GM21515 (cell line): ENCODE data around the gene LRFN4.

Experiments
- ATAC-seq: cut with Tn5 transposase; IDR thresholded peaks from one replicate; pipeline ENCODE4 v1.9.1; 2021; ENCODE audit not compliant: unreplicated experiment

LRFN4 gene

GRCh38 chr11:66845143-66845875, 11.6 kb upstream of the LRFN4 start:
- ATAC-seq = no peak

GRCh38 chr11:66845876-66846212, 11.0 kb upstream of the LRFN4 start:
- no peak for ATAC-seq

GRCh38 chr11:66846671-66847091, 10.2 kb upstream of the LRFN4 start:
- ATAC-seq = no peak

- no peak for ATAC-seq
Measured at GRCh38 chr11:66847461-66848232, 9.2 kb upstream of the LRFN4 start.

GRCh38 chr11:66848671-66849500, 8.0 kb upstream of the LRFN4 start:
- ATAC-seq = no peak

GRCh38 chr11:66849501-66850234, 7.2 kb upstream of the LRFN4 start:
- ATAC-seq = no peak

- no peak for ATAC-seq
Measured at GRCh38 chr11:66850235-66850587, 6.7 kb upstream of the LRFN4 start.

GRCh38 chr11:66850588-66851238, 6.2 kb upstream of the LRFN4 start:
- no peak for ATAC-seq

GRCh38 chr11:66851239-66851596, 5.6 kb upstream of the LRFN4 start:
- ATAC-seq = no peak

GRCh38 chr11:66851698-66852465, 5.0 kb upstream of the LRFN4 start:
- ATAC-seq = no peak

GRCh38 chr11:66852466-66853241, 4.2 kb upstream of the LRFN4 start:
- ATAC-seq = no peak

- ATAC-seq = no peak
Measured at GRCh38 chr11:66853242-66854229, 3.3 kb upstream of the LRFN4 start.

- no peak for ATAC-seq
Measured at GRCh38 chr11:66854231-66854661, 2.6 kb upstream of the LRFN4 start.

- ATAC-seq = no peak
Measured at GRCh38 chr11:66854729-66855211, 2.1 kb upstream of the LRFN4 start.

- ATAC-seq = peak; percentile 64
Measured at GRCh38 chr11:66855574-66856495, 1.0 kb upstream of the LRFN4 start.

GRCh38 chr11:66857234-66857926, 516 bp downstream of the LRFN4 start:
- no peak for ATAC-seq
